HepG2 (cell line): Measurements from ENCODE around the gene MTHFSD. TPM values are rescaled to one million over a fixed set of nuclear protein-coding genes. Genes with fewer than 3 reads are reported as not detected.

Experiments used
- ETV6 ChIP-seq: sonication (generic); formaldehyde crosslinking; conservative IDR thresholded peaks from 2 replicates; pipeline ENCODE4 v1.4.0; 2020; ENCODE audit warnings: missing genetic modification reagents
- HDAC6 ChIP-seq: fragments of 200-600 bp; sonication (generic); IDR thresholded peaks from 2 replicates; pipeline ENCODE4 v1.7.0; 2017; ENCODE audit warnings: mild to moderate bottlenecking, antibody characterized with exemption, low read length, low read depth
- MIER3 ChIP-seq: IDR thresholded peaks from 2 replicates; pipeline ENCODE4 v1.6.1; 2016; ENCODE audit warnings: missing compliant biosample characterization, borderline replicate concordance
- MLXIP ChIP-seq: sonication (generic); formaldehyde crosslinking; IDR thresholded peaks from 2 replicates; pipeline ENCODE4 v1.9.0; 2021; ENCODE audit warnings: missing genetic modification reagents, borderline replicate concordance
- PBX3 ChIP-seq: sonication (generic); formaldehyde crosslinking; IDR thresholded peaks from 2 replicates; pipeline ENCODE4 v1.8.1; 2023; ENCODE audit warnings: missing genetic modification reagents, inconsistent platforms, borderline replicate concordance
- PHF20 ChIP-seq: sonication (generic); formaldehyde crosslinking; IDR thresholded peaks from 2 replicates; pipeline ENCODE4 v1.5.0; 2020; ENCODE audit warnings: mild to moderate bottlenecking, missing genetic modification reagents
- ZFP41 ChIP-seq: sonication (generic); formaldehyde crosslinking; IDR thresholded peaks from 2 replicates; pipeline ENCODE4 v1.4.0; 2020; ENCODE audit warnings: mild to moderate bottlenecking, missing genetic modification reagents, borderline replicate concordance
- ZNF180 ChIP-seq: sonication (generic); formaldehyde crosslinking; IDR thresholded peaks from 2 replicates; pipeline ENCODE4 v1.4.0; 2020; ENCODE audit warnings: low read depth, missing genetic modification reagents, borderline replicate concordance
- ZNF790 ChIP-seq: sonication (generic); formaldehyde crosslinking; IDR thresholded peaks from 2 replicates; pipeline ENCODE4 v1.8.0; 2022; ENCODE audit warnings: missing genetic modification reagents, mild to moderate bottlenecking, borderline replicate concordance
- polyA plus RNA-seq, 8 experiments: library from polyadenylated mRNA; depleted of rRNA in 3 of 8; stranded (reverse) in 7 of 8; unstranded in 1 of 8; fragments of >200 nt; fragmentation: Illumina TruSeq in 4 of 8; extraction: Trizol in 4 of 8; gene quantifications; 2 replicates each; pipeline versions ENCODE4 v1.2.1 to v1.2.3, GENCODE V29; 2011 to 2016; ENCODE audit warnings: low read depth in 4 of 8, missing spikeins in 1 of 8, mixed read lengths in 1 of 8; ENCODE audit not compliant: insufficient read depth in 1 of 8
- total RNA-seq, 5 experiments: library from RNA; depleted of rRNA; stranded (reverse); fragments of >200 nt; fragmentation: Illumina TruSeq; extraction: Trizol; gene quantifications; 2 replicates each; pipeline ENCODE4 v1.2.3, GENCODE V29; 2016; ENCODE audit warnings: low read depth in 1 of 5

Gene MTHFSD
- total and polyA plus RNA-seq, 2 of the 13 experiments (the other 11 are each of a cell fraction or from before 2014, with no cell fraction given): 14.2 to 16.3 TPM

- no peak for TF ChIP-seq ZNF180 (CRISPR knock-in tag)
- TF ChIP-seq MLXIP: no peak
- no peak for TF ChIP-seq PBX3
- TF ChIP-seq MIER3: no peak
- no peak for TF ChIP-seq ZNF790 (CRISPR knock-in tag)
- no peak for TF ChIP-seq ZFP41 (CRISPR knock-in tag)
- no peak for TF ChIP-seq HDAC6
- TF ChIP-seq ETV6 (CRISPR knock-in tag): no peak
- no peak for TF ChIP-seq PHF20 (CRISPR knock-in tag)
- TF ChIP-seq, all 625 proteins: peak for 0
Observed at GRCh38 chr16:86532526-86532815, 22.6 kb downstream of the MTHFSD start (continued).
